ENCODE results near the gene PKDREJ. TPM values are rescaled to one million over a fixed set of nuclear protein-coding genes. Genes with fewer than 3 reads are reported as not detected.

The PKDREJ gene
- total RNA-seq, 1 experiment from 2014 or later: not detected

DNA sequence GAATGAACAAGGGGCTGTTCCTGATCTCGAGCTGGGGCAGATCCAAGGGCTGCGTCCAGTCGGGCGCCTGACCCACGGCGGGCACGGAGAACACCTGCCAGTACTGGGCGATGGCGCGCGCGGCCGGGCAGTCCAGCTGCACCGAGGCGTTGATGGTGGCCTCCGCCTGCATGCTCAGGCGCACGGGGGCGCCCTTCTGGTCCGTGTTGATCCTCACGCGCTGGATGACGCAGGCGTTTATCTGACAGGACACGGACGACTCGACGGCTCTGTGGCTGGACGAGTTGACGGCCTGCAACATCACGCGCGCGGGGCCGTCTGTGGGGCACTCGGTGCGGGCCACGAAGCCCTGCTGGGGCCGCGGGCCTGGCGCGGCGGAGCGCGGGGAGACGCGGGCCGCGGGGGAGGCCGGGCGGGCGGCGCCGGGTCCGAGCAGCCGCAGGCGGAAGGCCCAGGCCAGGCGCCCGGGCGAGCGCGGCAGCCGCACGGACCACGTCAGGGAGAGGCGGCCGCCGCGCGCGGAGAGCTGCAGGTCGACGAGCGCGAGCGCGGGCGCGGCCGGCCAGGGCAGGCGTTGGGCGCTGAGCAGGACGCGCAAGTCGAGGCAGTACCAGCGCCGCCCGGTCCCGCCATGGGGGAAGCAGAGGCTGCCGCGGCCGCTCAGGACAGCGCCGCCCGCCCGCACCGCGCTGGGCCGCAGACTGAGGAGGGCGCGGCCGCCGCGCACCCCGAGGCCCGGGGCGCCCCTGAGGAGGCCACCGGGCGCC, 511 bp downstream of the PKDREJ start:
- CTCF ChIA-PET: interaction anchor here (0.7 kb wide), 1 partner anchor 274 kb away, joined by 5 read pairs; no protein-coding TSS in a partner anchor
- H3K27ac ChIP-seq: no peak overlapping the region
- no peaks in the 10 kb centered on the region for H3K9me2 ChIP-seq (ENCODE audit: insufficient read depth)
- peaks cover 7% of the 10 kb centered on the region; the same call in 1 of the 2 replicates for H3K9me3 ChIP-seq (ENCODE audit: insufficient read depth, low read depth)
- peaks cover 11% of the 10 kb centered on the region; the same call in 1 of the 2 replicates for H3K4me1 ChIP-seq (replicated peaks; ENCODE audit: insufficient read depth)
- H3F3A ChIP-seq (ENCODE audit: insufficient read depth, low read depth): no peaks in the 10 kb centered on the region
- POLR2A ChIA-PET (ENCODE audit: unreplicated experiment): interaction anchor here (0.7 kb wide), 1 partner anchor 119 kb away, joined by 14 read pairs; no protein-coding TSS in a partner anchor
- no peaks in the 10 kb centered on the region for H3K79me2 ChIP-seq (ENCODE audit: low read depth)
- intact Hi-C loops (cut with micrococcal nuclease; ENCODE audit: unreplicated experiment): no loop called here
- H3K4me3 ChIP-seq: no peak overlapping the region
- no peak for TF ChIP-seq EZH2 (IDR thresholded peaks at IDR 0.05; ENCODE audit: low read depth)
- TF ChIP-seq, protein P1, sequence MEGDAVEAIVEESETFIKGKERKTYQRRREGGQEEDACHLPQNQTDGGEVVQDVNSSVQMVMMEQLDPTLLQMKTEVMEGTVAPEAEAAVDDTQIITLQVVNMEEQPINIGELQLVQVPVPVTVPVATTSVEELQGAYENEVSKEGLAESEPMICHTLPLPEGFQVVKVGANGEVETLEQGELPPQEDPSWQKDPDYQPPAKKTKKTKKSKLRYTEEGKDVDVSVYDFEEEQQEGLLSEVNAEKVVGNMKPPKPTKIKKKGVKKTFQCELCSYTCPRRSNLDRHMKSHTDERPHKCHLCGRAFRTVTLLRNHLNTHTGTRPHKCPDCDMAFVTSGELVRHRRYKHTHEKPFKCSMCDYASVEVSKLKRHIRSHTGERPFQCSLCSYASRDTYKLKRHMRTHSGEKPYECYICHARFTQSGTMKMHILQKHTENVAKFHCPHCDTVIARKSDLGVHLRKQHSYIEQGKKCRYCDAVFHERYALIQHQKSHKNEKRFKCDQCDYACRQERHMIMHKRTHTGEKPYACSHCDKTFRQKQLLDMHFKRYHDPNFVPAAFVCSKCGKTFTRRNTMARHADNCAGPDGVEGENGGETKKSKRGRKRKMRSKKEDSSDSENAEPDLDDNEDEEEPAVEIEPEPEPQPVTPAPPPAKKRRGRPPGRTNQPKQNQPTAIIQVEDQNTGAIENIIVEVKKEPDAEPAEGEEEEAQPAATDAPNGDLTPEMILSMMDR (conservative IDR thresholded peaks at IDR 0.05): no peak
- no TSS peak for BruUV-seq (replicated peaks)
- H2AFZ ChIP-seq: no peak overlapping the region
- no peak for DNase-seq
- H3K27me3 ChIP-seq (ENCODE audit: insufficient read depth, low read depth): peaks cover 41% of the 10 kb centered on the region
- no peak overlapping the region for H3K4me2 ChIP-seq
- no peaks in the 10 kb centered on the region for H3K36me3 ChIP-seq (ENCODE audit: low read depth)
- no peaks in the 10 kb centered on the region for H4K20me1 ChIP-seq (ENCODE audit: insufficient read depth)

DNA sequence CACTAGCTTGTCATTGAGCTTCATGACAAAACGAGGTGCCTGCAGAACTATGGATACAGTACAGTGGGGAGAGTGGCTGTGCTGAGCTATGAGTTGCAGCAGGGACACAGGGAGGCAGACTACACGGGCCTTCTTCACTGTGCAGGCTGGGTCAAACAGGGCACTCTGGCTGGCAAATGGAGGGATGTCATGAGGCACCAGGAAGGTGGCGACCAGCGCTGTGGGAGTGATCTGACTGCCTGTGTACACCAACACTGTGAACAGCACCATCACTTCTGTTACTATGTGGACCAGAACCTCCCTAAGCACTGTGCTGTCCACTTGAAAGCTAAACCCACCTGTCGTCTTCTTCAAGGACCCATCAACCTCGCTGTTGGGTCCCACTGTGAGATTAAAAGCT, 3.1 kb downstream of the PKDREJ start:
- Histone ChIP-seq H3K9me2 (ENCODE audit: insufficient read depth) (no peaks in the 10 kb centered on the region), H3K27ac (no peak overlapping the region), H3K9me3 (ENCODE audit: insufficient read depth, low read depth) (peaks cover 6% of the 10 kb centered on the region; the same call in 1 of the 2 replicates), H3K79me2 (ENCODE audit: low read depth) (no peaks in the 10 kb centered on the region), H4K20me1 (ENCODE audit: insufficient read depth) (no peaks in the 10 kb centered on the region), H3K4me3 (no peak overlapping the region), H3K4me2 (no peak overlapping the region), H3K27me3 (ENCODE audit: insufficient read depth, low read depth) (peaks cover 41% of the 10 kb centered on the region), H2AFZ (no peak overlapping the region), H3K4me1 (replicated peaks; ENCODE audit: insufficient read depth) (no peaks in the 10 kb centered on the region), H3K36me3 (ENCODE audit: low read depth) (no peaks in the 10 kb centered on the region), H3F3A (ENCODE audit: insufficient read depth, low read depth) (no peaks in the 10 kb centered on the region; the same call in 1 of the 2 replicates)
- no peak for DNase-seq
- BruUV-seq (replicated peaks): no TSS peak
- ChIA-PET POLR2A (ENCODE audit: unreplicated experiment) (no interaction called here), CTCF (no interaction called here)
- TF ChIP-seq, protein P1 (conservative IDR thresholded peaks at IDR 0.05): no peak
- no peak for TF ChIP-seq EZH2 (IDR thresholded peaks at IDR 0.05; ENCODE audit: low read depth)
- intact Hi-C loops (cut with micrococcal nuclease; ENCODE audit: unreplicated experiment): no loop called here

DNA sequence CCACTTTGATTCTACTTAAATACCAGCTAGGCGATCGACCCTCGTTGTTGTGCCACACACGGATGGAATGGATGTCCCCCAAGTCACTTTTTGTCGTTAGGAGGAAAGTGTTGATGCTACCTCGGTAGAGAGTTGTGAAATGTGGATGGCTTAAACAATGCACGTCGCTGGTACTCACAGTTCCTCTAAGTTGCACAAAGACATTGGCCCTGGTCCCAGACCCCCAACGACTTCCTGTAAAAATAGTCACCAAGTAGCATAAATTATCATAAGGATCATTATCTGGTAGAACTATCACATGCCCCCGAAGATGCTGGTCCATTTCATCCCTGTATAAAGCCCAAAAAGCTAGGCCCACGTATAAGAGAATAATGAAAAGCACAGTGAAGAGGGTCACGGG, 3.8 kb downstream of the PKDREJ start:
- intact Hi-C loops (cut with micrococcal nuclease; ENCODE audit: unreplicated experiment): no loop called here
- Histone ChIP-seq H3F3A (ENCODE audit: insufficient read depth, low read depth) (no peaks in the 10 kb centered on the region; the same call in 1 of the 2 replicates), H3K79me2 (ENCODE audit: low read depth) (no peaks in the 10 kb centered on the region), H2AFZ (no peak overlapping the region), H4K20me1 (ENCODE audit: insufficient read depth) (no peaks in the 10 kb centered on the region), H3K4me1 (replicated peaks; ENCODE audit: insufficient read depth) (no peaks in the 10 kb centered on the region), H3K4me3 (no peak overlapping the region), H3K9me3 (ENCODE audit: insufficient read depth, low read depth) (peaks cover 6% of the 10 kb centered on the region; the same call in 1 of the 2 replicates), H3K36me3 (ENCODE audit: low read depth) (no peaks in the 10 kb centered on the region), H3K4me2 (no peak overlapping the region), H3K9me2 (ENCODE audit: insufficient read depth) (no peaks in the 10 kb centered on the region), H3K27ac (no peak overlapping the region), H3K27me3 (ENCODE audit: insufficient read depth, low read depth) (peaks cover 41% of the 10 kb centered on the region)
- no peak for DNase-seq
- CTCF ChIA-PET: no interaction called here
- POLR2A ChIA-PET (ENCODE audit: unreplicated experiment): no interaction called here
- BruUV-seq (replicated peaks): no TSS peak
- TF ChIP-seq, protein P1 (conservative IDR thresholded peaks at IDR 0.05): no peak
- no peak for TF ChIP-seq EZH2 (IDR thresholded peaks at IDR 0.05; ENCODE audit: low read depth)
